SU-DHL-6 (cell line): ENCODE data around the gene CACNA1B.

ENCODE experiments used
- H2AFZ ChIP-seq: fragments of 200-600 bp; sonication (generic); 2 replicates; pipeline ENCODE4 v1.6.1; 2014; ENCODE audit warnings: low read depth, mild to moderate bottlenecking, moderate library complexity, mixed read lengths, antibody characterized with exemption, low read length; ENCODE audit not compliant: severe bottlenecking
- H3F3A ChIP-seq: fragments of 200-600 bp; shearing (Covaris generic); 2 replicates; pipeline ENCODE4 v1.6.0; 2016; ENCODE audit warnings: antibody characterized with exemption, mild to moderate bottlenecking; ENCODE audit not compliant: insufficient read depth
- H3K27ac ChIP-seq: fragments of 200-600 bp; sonication (generic); 2 replicates; pipeline ENCODE4 v1.5.1; 2016; ENCODE audit warnings: low read depth, mild to moderate bottlenecking, low read length, moderate library complexity, mixed read lengths
- H3K27me3 ChIP-seq: fragments of 200-600 bp; sonication (generic), shearing (Covaris generic); 2 replicates; pipeline ENCODE4 v1.6.0; 2014; ENCODE audit warnings: mild to moderate bottlenecking, low read length
- H3K36me3 ChIP-seq: fragments of 200-600 bp; sonication (generic); 2 replicates; pipeline ENCODE4 v1.6.1; 2014; ENCODE audit warnings: mild to moderate bottlenecking, low read length, mixed read lengths
- H3K4me2 ChIP-seq: fragments of 300-600, 200-600 bp; shearing (Covaris generic), sonication (generic); 2 replicates; pipeline ENCODE4 v1.6.0; 2014; ENCODE audit warnings: low read length, low read depth, mild to moderate bottlenecking; ENCODE audit not compliant: poor library complexity, severe bottlenecking
- H3K4me3 ChIP-seq: fragments of 200-600 bp; sonication (generic); 2 replicates; pipeline ENCODE4 v1.5.1; 2014; ENCODE audit warnings: antibody characterized with exemption, low read length, mild to moderate bottlenecking, mixed read lengths; ENCODE audit not compliant: insufficient read depth, poor library complexity, severe bottlenecking
- H3K79me2 ChIP-seq: fragments of 200-600 bp; sonication (generic); 2 replicates; pipeline ENCODE4 v1.6.1; 2014; ENCODE audit warnings: mild to moderate bottlenecking, low read length, moderate library complexity; ENCODE audit not compliant: insufficient read depth
- H3K9ac ChIP-seq: fragments of 200-600 bp; sonication (generic); 2 replicates; pipeline ENCODE4 v1.7.0; 2014; ENCODE audit warnings: mild to moderate bottlenecking, low read length
- H3K9me2 ChIP-seq: fragments of 200-600 bp; sonication (generic); replicated peaks from 2 replicates; pipeline ENCODE4 v1.6.1; 2014; ENCODE audit warnings: low read length; ENCODE audit not compliant: insufficient read depth
- H3K9me3 ChIP-seq: fragments of 200-600 bp; sonication (generic); 2 replicates; pipeline ENCODE4 v1.6.1; 2014; ENCODE audit warnings: low read length, mixed read lengths; ENCODE audit not compliant: insufficient read depth
- H4K20me1 ChIP-seq: fragments of 200-600 bp; sonication (generic); 2 replicates; pipeline ENCODE4 v1.6.1; 2014; ENCODE audit warnings: low read depth, mild to moderate bottlenecking, antibody characterized with exemption, low read length, moderate library complexity, mixed read lengths
- EZH2phosphoT487 ChIP-seq: fragments of 200-600 bp; sonication (generic), shearing (Covaris generic); conservative IDR thresholded peaks from 2 replicates; pipeline ENCODE4 v1.6.1; 2018; ENCODE audit warnings: mild to moderate bottlenecking, antibody characterized with exemption, low read length, moderate library complexity, mixed read lengths
- TF ChIP-seq, protein P1 (sequence below): fragments of 200-600 bp; sonication (generic); IDR thresholded peaks from one replicate; pipeline ENCODE4 v1.5.1; 2017; ENCODE audit warnings: antibody characterized with exemption, mild to moderate bottlenecking, low read length, moderate library complexity; ENCODE audit not compliant: insufficient read depth, poor library complexity, severe bottlenecking

Gene CACNA1B

GRCh38 chr9:137875354-137875753, 2.2 kb upstream of the CACNA1B start:
- H3K9me2 ChIP-seq = no peaks in the 10 kb centered on the region
- no peaks in the 10 kb centered on the region for H3K27me3 ChIP-seq
- no peak overlapping the region for H2AFZ ChIP-seq
- no peak overlapping the region for H3K4me3 ChIP-seq
- TF ChIP-seq, protein P1, sequence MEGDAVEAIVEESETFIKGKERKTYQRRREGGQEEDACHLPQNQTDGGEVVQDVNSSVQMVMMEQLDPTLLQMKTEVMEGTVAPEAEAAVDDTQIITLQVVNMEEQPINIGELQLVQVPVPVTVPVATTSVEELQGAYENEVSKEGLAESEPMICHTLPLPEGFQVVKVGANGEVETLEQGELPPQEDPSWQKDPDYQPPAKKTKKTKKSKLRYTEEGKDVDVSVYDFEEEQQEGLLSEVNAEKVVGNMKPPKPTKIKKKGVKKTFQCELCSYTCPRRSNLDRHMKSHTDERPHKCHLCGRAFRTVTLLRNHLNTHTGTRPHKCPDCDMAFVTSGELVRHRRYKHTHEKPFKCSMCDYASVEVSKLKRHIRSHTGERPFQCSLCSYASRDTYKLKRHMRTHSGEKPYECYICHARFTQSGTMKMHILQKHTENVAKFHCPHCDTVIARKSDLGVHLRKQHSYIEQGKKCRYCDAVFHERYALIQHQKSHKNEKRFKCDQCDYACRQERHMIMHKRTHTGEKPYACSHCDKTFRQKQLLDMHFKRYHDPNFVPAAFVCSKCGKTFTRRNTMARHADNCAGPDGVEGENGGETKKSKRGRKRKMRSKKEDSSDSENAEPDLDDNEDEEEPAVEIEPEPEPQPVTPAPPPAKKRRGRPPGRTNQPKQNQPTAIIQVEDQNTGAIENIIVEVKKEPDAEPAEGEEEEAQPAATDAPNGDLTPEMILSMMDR = no peak
- no peak for TF ChIP-seq EZH2phosphoT487
- H3K36me3 ChIP-seq = no peaks in the 10 kb centered on the region
- H3K79me2 ChIP-seq = no peaks in the 10 kb centered on the region
- no peaks in the 10 kb centered on the region for H4K20me1 ChIP-seq
- H3F3A ChIP-seq = no peaks in the 10 kb centered on the region
- H3K4me2 ChIP-seq = no peak overlapping the region
- no peak overlapping the region for H3K27ac ChIP-seq
- no peak overlapping the region for H3K9ac ChIP-seq
- H3K9me3 ChIP-seq = no peaks in the 10 kb centered on the region

DNA sequence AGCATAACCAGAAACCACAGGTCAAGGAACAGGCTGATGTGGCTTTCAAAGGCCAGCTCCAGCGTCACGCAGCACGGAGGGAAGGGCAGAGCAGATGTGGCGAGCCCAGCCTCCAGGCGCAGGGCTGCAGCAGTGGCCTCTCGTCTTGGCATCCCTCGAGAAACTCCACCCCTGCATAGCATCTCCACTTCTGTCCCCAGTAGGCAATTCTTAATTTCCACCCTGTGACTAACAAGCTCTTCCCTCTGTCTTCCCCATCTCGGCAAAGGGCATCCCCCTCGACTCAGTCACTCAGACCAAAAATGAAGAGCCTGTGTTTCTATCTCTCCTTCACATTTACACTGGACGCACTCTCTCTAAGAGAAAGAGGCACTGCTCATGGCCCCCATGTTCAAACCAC, 1.7 kb upstream of the CACNA1B start:
- Histone ChIP-seq H3K9ac (no peak overlapping the region), H4K20me1 (no peaks in the 10 kb centered on the region), H3K4me2 (no peak overlapping the region), H2AFZ (no peak overlapping the region), H3K79me2 (no peaks in the 10 kb centered on the region), H3K9me3 (no peaks in the 10 kb centered on the region), H3K27me3 (no peaks in the 10 kb centered on the region), H3K4me3 (no peak overlapping the region), H3K9me2 (no peaks in the 10 kb centered on the region), H3K27ac (no peak overlapping the region), H3K36me3 (no peaks in the 10 kb centered on the region), H3F3A (no peaks in the 10 kb centered on the region)
- TF ChIP-seq EZH2phosphoT487 = no peak
- TF ChIP-seq, protein P1 = no peak

DNA sequence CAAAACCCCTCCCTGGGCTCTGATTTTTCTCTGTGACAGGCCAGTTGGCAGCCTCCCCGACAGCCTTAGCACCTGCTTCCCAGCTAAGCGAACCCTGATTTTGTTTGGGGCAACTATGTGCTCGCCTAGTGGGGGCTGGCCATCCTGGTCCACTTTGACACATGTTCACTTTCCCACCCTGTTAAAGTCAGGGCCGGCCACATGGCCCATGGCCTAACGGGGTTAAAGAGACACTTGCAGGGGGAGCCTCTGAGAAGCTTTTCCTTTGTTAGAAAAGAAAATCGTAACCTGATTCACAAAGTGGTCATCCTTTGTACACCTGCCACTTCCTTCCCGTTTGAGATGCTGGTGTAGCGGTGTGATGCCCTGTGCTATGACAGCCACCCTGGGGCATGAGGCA, 1.3 kb upstream of the CACNA1B start:
- Histone ChIP-seq H3K36me3 (no peaks in the 10 kb centered on the region), H3K27me3 (no peaks in the 10 kb centered on the region), H4K20me1 (no peaks in the 10 kb centered on the region), H3F3A (no peaks in the 10 kb centered on the region), H2AFZ (no peak overlapping the region), H3K9me3 (no peaks in the 10 kb centered on the region), H3K27ac (no peak overlapping the region), H3K9ac (no peak overlapping the region), H3K4me2 (no peak overlapping the region), H3K79me2 (no peaks in the 10 kb centered on the region), H3K9me2 (no peaks in the 10 kb centered on the region), H3K4me3 (no peak overlapping the region)
- TF ChIP-seq EZH2phosphoT487 = no peak
- TF ChIP-seq, protein P1 = no peak
